HG03469 (cell line): ENCODE results near the gene PRDX6.
"Not testable (repeated sequence)": the region's sequence is repeated elsewhere in the genome, so short reads cannot be mapped to it uniquely, and the experiment has no call there.

ENCODE experiments used
- ATAC-seq: cut with Tn5 transposase; IDR thresholded peaks from one replicate; pipeline ENCODE4 v1.9.1; 2021; ENCODE audit warnings: mild to moderate bottlenecking, moderate library complexity, moderate number of reproducible peaks; ENCODE audit not compliant: unreplicated experiment

The PRDX6 gene

DNA sequence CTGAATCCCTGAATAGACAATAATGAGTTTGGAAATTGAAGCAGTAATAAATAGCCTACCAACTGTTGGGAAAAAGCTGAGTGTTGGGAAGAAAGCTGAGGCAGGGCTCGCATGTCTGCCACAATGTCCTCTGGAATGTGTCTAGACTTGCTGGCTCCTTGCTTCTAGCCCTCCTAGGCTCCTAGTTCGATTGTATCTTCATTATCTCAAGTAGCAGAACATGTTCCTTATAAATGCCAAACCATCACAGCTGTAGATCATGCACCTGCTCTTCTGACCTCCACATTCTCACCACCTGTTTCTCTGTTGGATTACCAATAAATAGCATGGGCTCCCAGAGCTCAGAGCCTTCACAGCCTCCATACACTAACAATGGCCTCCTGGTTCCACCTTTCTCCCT, 12.9 kb upstream of the PRDX6 start:
- ATAC-seq: not testable (repeated sequence)

DNA sequence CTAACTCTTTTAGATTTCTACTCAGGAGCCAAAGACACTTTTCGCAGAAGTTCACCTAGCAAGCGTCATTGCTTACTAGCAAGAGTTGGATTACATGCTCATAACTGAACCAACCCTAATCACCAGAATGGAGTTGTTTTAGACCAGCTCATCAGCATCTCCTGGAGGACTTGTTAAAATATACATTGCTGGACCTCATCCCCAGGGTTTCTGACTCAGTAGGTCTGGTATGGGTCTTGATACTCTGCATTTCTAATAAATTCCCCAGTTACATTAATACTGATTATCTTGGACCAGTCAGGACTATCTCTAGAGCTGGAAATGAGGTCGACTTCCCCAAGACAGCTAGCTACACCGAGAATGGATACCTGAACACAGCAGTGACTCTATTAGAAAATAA, 9.7 kb upstream of the PRDX6 start:
- ATAC-seq: no peak

DNA sequence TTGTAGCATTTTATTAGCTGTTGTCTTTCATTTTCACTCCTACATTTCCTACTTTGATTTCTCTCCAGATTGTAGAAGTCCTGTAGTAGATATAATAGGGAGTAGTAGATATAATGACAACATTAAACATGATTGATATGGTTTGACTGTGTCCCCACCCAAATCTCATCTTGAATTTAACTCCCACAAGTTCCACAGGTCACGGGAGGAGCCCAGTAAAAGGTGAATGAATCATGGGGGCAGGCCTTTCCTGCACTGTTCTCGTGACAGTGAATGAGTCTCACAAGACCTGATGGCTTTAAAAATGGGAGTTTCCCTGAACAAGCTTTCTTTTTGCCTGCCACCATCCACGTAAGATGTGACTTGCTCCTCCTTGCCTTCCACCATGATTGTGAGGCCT, 7.5 kb upstream of the PRDX6 start:
- no peak for ATAC-seq

DNA sequence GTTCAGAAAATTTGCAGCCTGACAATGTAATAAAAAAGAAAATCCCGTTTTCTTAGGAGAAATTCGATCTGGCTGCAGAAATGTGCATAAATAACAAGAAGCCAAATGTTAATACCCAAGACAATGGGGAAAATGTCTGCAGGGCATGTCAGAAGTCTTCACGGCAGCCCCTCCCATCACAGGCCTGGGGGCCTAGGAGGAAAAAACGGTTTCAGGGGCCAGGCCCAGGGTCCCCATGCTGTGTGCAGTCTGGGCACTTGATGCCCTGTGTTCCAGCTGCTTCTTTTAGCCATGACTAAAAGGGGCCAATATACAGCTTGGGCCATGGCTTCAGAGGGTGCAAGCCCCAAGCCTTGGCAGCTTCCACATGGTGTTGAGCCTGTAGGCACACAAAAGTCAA, 6.5 kb upstream of the PRDX6 start:
- no peak for ATAC-seq

DNA sequence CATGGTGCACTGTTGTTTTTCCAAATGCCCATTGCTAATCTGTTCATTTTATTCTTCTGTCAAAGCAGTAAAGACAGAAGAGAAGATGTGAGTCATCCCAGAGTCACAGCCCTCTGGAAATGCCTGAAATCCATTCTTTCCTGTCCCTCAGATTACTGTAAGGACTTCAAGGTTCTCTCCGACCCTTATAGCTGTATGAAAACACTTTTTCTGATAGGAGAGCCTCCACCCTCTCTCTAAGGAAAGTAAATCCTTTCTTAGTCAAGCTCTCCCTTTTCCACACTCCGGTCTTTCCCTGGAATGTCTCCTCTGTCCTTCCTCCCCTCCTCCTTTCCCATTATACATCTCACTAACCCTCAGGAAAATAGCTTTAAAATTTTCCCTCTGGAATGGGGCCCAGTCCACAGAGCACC, 3.5 kb upstream of the PRDX6 start:
- ATAC-seq: no peak

DNA sequence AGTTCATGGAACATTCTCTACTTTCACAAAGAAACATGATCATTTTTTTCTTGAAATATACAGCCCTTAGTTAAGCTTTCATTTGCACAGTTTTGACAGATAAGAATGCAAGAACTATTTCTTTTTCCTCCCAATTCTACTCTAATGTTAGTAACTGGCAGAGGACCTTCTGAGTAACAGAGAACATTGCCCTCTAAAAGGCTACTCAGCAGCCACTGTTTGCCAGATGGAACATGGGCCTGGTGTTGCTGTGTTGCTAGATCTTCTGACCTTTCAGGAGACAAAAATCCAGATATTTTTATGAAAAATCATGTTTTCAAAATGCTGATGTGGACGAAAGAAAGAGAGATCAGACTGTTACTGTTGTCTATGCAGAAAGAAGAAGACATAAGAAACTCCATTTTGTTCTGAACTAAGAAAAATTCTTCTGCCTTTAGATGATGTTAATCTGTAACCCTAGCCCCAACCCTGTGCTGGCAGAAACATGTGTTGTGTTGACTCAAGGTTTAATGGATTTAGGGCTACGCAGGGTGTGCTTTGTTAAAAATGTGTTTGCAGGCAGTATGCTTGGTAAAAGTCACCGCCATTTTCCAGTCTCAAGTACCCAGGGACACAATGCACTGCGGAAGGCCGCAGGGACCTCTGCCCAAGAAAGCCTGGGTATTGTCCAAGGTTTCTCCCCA, 2.9 kb upstream of the PRDX6 start:
- ATAC-seq: no peak

DNA sequence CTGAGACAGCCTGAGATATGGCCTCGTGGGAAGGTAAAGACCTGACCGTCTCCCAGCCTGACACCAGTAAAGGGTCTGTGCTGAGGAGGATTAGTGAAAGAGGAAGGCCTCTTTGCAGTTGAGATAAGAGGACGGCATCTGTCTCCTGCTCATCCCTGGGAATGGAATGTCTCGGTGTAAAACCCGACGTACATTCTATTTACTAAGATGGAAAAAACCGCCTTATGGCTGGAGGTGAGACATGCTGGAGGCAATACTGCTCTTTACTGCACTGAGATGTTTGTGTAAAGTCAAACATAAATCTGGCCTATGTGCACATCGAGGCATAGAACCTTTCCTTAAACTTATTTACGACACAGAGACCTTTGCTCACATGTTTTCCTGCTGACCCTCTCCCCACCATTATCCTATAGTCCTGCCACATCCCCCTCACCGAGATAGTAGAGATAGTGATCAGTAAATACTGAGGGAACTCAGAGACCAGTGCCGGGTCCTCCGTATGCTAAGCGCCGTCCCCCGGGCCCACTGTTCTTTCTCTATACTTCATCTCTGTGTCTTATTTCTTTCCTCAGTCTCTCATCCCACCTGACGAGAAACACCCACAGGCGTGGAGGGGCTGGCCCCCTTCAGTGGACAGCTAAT, 2.2 kb upstream of the PRDX6 start:
- ATAC-seq: not testable (repeated sequence)

DNA sequence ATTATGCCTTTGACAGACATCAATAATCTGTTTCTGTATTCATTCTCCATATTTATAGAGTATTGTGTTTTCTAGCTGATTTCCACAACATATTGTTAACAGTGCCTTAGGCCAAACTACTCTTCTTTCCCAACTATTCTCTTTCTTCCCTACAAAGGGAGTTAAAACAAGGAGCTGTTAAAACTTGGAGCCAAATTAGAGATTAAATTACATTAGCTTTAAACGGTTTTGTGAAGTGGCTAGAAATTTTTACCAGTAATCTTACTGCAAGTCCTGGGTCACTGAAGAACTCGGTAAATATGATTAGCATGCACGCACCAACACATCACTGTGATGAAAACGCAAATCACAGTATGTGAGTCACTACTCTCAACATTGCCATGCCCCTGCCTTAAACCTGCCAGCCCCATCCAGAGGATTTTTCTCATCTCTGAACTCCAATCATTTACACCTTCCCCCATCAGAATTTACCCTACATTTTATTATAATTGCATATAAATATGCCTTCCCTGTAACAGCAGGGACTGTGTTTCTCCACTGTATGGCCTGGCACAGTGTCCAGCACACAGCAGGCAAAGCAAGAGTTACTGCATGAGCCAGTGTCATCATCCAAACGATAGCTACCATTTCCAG, 1.5 kb upstream of the PRDX6 start:
- no peak for ATAC-seq

DNA sequence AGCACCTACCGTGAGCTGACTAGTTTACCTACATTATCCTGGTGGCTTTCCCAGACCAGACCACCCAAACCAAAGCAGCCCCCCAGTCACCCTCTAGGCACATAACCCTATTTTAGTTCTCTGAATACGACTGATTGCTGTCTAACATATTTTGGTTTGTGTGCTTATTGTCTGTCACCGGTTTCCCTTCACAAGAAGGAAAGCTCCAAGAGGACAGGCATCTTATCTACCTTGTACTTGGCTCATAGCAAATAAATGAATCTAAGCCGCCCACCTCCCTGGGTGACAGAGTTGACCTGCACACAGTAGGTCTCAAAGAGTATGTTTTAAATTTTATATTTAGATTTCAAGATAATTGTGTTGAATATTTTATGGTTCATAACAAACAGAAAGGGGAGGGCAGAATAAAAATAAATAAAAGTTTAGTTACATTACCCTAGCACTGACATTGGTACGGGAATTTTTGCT, 904 bp upstream of the PRDX6 start:
- no peak for ATAC-seq

DNA sequence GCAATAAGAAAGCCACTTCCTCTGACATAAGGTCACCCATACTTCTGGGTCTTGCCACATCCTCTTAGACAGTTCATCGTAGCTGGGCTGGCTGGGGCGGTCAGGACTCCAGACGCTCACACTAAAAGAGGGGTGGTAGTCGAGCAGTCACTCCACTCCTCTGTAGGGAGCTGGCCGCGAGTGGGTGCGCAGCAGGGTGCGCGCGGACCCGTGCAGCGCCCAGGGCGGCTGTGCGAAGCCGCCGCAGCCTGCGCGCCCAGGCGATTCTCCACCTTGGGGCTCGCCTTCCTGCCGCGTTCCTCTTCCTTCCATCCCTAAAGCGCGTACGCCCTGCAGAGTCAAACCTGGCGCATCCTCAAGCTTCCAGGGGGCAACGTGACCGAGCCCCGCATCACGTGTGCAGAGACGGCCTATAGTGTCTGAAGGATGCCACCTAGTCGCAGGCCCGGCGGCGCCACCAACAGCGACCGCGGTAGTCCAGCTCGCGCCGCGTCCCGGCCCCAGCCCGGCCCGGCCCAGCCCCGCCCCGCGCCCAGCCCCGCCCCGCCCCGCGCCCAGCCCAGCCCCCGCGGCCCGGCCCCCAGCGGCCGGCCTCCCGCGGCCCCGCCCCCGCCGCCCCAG, 360 bp upstream of the PRDX6 start:
- ATAC-seq: peak; percentile 85

DNA sequence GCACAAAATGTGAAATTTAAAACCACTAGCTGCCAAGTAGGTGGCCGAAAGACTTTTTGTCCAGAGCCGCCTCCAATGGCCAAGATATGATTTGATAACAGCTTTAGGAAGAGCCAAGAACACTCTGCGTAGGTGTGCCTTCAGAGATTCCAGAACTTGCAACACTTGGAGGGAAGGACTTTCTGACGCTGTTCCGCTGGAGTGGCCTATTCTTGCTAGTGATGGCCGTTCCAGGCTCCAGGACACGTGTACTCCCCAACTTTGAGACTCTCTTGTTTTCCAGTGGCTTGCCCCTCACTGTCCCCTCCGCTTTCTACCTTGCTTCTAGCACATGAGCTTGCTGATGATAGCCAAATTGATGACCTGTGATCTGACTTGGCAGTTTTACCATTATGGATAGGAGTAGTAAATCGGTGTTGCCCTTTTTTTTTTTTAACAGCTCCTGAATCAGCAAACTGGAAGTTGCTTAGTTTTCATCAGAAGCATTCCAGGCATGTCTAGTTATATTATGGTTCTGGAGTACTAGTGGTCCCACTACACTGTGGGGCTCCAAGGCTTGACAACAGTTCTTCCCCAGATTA, 1.0 kb downstream of the PRDX6 start:
- no peak for ATAC-seq

DNA sequence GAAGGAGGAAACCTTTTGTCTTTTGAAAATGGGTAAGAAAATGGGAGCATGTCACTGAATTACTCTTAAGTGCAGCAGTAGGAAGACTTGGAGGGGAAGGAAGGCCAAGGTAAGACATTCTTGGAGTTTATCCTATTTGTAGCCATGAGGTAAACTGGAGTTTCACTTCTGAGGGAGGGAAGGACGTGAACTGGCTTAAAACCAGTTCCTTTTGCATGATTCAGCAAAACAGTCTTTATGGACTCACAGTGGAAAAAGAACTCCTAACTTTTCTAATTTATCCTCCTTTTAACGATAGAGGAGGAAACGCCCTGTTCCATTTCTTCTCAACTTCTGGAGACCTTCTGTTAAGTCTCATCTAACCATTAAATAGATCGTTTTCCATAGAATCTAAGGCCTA, 2.5 kb downstream of the PRDX6 start:
- ATAC-seq: no peak

DNA sequence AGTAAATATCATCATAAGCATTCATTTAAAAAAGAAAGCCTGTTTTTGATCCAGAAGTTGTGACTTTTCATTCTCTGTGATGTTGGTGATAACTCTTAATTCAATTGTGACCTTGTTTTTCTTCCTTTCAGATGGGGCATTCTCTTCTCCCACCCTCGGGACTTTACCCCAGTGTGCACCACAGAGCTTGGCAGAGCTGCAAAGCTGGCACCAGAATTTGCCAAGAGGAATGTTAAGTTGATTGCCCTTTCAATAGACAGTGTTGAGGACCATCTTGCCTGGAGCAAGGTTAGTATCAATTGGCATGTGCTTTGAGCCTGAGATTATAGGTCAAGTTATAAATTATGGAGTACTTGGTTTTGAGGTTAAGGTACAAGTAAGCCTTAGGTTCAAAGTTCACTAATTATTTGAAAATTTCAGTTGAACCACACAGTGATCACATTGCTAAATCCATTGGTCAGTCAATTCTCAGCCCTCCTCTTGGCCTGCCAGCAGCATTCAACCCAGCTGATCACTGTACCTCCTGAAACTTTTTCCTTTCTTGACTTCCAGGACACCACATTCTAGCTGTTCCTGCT, 4.1 kb downstream of the PRDX6 start:
- ATAC-seq: no peak

DNA sequence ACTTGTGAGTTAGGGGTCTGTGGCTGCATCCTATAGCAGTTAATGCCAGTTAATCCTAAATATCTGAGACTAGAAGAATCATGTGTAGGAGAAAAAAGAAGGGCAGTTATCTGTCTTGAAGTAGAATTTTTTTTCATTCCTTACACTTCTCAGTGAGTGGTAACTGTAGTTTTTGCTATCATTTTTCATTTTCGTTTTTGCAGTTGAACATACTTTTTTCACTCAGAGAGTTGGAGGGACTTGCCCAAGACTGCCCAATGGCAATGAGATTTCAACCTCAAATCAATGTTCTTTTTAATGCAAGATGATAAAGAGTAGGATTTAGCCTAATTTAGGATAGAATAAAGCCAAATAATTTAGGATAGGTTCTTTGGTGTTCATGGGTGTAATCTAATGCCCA, 5.5 kb downstream of the PRDX6 start:
- no peak for ATAC-seq

DNA sequence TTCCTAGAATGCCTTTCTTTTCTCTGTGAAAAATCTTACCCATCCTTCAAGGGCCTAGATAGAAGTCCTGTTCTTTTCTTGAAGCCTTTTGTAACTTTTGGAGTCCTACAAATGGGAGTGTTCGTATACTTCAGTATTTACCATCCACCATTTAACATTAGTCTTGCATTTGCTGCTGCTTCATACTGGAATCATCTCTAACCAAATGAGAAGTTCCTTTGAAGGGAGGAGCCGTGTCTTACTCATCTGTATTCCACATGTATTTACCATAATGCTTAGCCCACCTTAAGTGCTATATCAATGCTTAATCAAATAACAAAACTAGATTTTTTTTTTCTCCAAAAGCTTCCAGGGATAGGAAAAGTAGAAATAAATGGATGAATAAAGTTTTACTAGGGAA, 7.1 kb downstream of the PRDX6 start:
- no peak for ATAC-seq

DNA sequence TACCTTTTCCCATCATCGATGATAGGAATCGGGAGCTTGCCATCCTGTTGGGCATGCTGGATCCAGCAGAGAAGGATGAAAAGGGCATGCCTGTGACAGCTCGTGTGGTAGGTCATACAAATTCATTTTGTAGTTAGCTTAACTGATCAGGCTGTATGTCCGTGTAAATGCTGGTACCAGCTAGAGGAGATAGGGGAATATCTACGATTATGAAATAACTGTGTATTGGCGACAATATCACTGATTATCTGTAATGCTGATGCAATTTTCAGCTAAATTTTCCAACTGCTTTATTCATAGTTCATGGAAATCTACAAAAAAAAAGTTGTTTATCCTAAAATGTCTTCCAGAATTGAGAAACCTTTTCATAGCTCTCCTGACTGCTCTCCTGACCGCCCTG, 8.3 kb downstream of the PRDX6 start:
- no peak for ATAC-seq

DNA sequence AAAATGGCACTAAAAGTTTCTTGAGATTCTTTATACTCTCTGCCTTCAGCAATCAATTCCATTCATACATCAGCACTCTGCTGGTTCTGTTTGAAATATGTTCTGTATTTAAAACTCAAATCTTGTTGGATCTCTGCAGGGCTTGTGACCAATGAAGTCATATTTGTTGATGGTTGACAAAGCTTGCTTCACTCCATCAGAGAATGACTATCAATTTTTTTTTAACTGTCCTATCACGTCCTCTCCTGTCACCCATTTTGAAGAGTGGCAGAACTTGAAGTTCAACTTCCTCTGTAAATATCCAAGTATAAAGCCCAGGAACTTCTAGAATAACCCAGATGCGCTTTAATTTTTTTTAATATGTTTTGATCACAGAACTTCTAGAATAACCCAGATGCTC, 10.9 kb downstream of the PRDX6 start:
- ATAC-seq: no peak

DNA sequence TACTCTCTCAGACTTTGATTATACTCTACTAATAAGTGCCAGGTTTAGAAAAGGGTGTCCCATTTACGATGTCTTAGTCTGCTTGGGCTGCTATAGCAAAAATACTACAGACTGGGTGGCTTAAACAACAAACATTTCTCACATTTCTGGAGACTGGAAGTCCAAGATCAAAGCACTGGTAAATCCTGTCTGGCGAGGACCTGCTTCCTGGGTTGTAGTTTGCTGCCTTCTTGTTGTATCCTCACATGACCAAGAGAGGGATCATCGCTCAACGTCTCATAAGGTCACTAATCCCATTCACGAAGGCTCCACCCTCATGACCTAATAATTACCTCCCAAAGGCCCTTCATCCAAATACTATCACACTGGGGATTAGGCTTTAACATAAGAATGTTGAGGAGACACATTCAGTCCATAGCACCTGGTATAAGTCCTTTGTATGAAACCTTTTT, 12.0 kb downstream of the PRDX6 start:
- no peak for ATAC-seq

DNA sequence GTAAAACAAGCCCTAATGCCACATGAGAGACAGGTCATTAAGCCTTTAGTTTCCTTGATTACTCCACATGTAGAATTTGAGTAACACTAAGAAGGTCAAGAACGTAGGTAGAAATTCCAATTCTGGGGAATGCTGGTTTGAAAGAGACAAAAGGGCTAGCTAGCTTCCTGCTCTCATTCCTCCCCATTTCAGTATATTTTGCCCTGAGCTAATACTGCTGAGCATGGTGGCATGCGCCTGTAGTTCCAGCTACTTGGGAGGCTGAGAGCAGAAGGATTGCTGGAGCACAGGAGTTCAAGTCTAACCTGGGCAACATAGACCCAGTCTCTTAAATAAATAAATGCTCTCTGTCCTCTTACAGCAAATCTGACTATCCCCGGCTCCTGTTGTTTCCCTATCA, 12.8 kb downstream of the PRDX6 start:
- ATAC-seq: no peak

DNA sequence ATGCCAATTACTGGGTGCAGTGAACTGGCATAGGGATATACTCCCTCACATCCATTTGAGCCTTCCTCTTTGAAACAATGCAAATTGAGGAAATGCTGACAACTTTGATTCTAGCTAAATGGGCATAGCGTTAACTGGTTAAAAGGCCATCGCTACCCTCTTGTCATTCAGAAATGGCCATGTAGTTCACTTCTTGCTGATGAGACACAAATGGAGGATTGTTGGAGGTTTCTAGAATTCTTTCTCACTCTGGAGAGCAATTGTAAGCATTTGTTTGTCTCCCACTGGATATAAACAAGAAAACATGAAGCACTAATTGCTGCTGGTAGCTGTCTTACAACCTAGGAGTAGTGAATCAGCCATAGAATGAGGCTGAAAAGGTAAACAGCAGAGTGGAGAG, 14.4 kb downstream of the PRDX6 start:
- no peak for ATAC-seq

DNA sequence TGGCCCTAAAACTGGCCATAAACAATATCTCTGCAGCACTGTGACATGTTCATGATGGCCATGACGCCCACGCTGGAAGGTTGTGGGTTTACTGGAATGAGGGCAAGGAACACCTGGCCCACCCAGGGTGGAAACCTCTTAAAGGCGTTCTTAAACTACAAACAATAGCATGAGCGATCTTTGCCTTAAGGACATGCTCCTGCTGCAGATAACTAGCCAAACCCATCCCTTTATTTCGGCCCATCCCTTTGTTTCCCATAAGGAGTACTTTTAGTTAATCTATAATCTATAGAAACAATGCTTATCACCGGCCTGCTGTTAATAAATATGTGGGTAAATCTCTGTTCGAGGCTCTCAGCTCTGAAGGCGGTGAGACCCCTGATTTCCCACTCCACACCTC, 16.0 kb downstream of the PRDX6 start:
- not testable (repeated sequence) for ATAC-seq
